B cell (primary cell): ENCODE results near the gene SMIM20. TPM values are rescaled to one million over a fixed set of nuclear protein-coding genes. Genes with fewer than 3 reads are reported as not detected.

Source experiments
- ATAC-seq: fragments of 200-7000 bp; cut with Tn5 transposase; one replicate; pipeline ENCODE4 v1.10.0; 2021; ENCODE audit warnings: low read depth, mild to moderate bottlenecking, moderate number of reproducible peaks, moderate library complexity
- CTCF ChIA-PET: fragments of 350-600 bp; sonication (Branson Sonifier 250); formaldehyde crosslinking; loops from one replicate; lab custom pipeline; 2021; ENCODE audit warnings: antibody characterized with exemption, inconsistent platforms; lab: Charles Lee
- POLR2A ChIA-PET: fragments of 350-600 bp; sonication (Branson Sonifier 250); formaldehyde crosslinking; loops from one replicate; lab custom pipeline; 2021; ENCODE audit warnings: antibody characterized with exemption; lab: Charles Lee
- DNase-seq: peaks from one replicate; pipeline ENCODE4 v3.0.0; 2013
- H2AFZ ChIP-seq: 2 replicates; pipeline ENCODE4 v1.6.1; 2012; ENCODE audit warnings: mild to moderate bottlenecking, low read depth, low read length; ENCODE audit not compliant: insufficient read depth, poor library complexity, severe bottlenecking
- H3K27ac ChIP-seq, 2 donors: 1 replicate in 1 of 2; 2 replicates in 1 of 2; pipeline ENCODE4 v1.5.1; 2012 to 2013; ENCODE audit warnings: low read length in 2 of 2, mild to moderate bottlenecking in 2 of 2, moderate library complexity in 1 of 2
- H3K27me3 ChIP-seq, 4 experiments: fragments of 200-600 bp in 1 of 4; sonication (generic) in 1 of 4; replicated peaks in 1 of 4; 1 replicate in 2 of 4; 2 replicates in 2 of 4; pipeline versions ENCODE4 v1.6.1 to v1.7.0; 2013 to 2016; ENCODE audit warnings: low read length in 3 of 4, mild to moderate bottlenecking in 2 of 4, mixed read lengths in 1 of 4, moderate library complexity in 1 of 4; ENCODE audit not compliant: insufficient read depth in 4 of 4, control insufficient read depth in 3 of 4; ENCODE audit errors: control extremely low read depth in 1 of 4
- H3K36me3 ChIP-seq, 2 experiments: replicated peaks in 1 of 2; 1 replicate in 1 of 2; 2 replicates in 1 of 2; pipeline versions ENCODE4 v1.6.1 to v1.7.1; 2013; ENCODE audit warnings: low read length in 1 of 2; ENCODE audit not compliant: insufficient read depth in 2 of 2, control insufficient read depth in 1 of 2; ENCODE audit errors: control extremely low read depth in 1 of 2, extremely low read depth in 1 of 2
- H3K4me1 ChIP-seq, 2 donors: fragments of 200-600 bp in 1 of 2; sonication (generic) in 1 of 2; 1 replicate in 1 of 2; 2 replicates in 1 of 2; pipeline versions ENCODE4 v1.5.1 to v1.6.1; 2013 to 2017; ENCODE audit warnings: low read length in 2 of 2; ENCODE audit not compliant: control insufficient read depth in 2 of 2, insufficient read depth in 2 of 2
- H3K4me2 ChIP-seq: replicated peaks from 2 replicates; pipeline ENCODE3; 2012; ENCODE audit warnings: mild to moderate bottlenecking, low read depth, low read length; ENCODE audit not compliant: poor library complexity, severe bottlenecking
- H3K4me3 ChIP-seq, 5 experiments: fragments of 200-600 bp in 1 of 5; sonication (generic) in 1 of 5; 1 replicate in 3 of 5; 2 replicates in 2 of 5; pipeline versions ENCODE4 v1.5.1 to v1.7.0; 2011 to 2016; ENCODE audit warnings: low read length in 4 of 5, mild to moderate bottlenecking in 4 of 5, low read depth in 2 of 5, control low read depth in 1 of 5, moderate library complexity in 1 of 5; ENCODE audit not compliant: insufficient read depth in 1 of 5; ENCODE audit errors: control extremely low read depth in 1 of 5, extremely low read depth in 1 of 5
- H3K79me2 ChIP-seq: fragments of 200-600 bp; sonication (generic); one replicate; pipeline ENCODE4 v1.6.0; 2016; ENCODE audit warnings: low read length; ENCODE audit not compliant: control insufficient read depth, insufficient read depth
- H3K9ac ChIP-seq: fragments of 200-600 bp; sonication (generic); 2 replicates; pipeline ENCODE4 v1.6.1; 2017; ENCODE audit warnings: mild to moderate bottlenecking, low read length, moderate library complexity
- H3K9me3 ChIP-seq, 3 donors: one replicate each; pipeline versions ENCODE4 v1.6.1 to v1.7.1; 2013; ENCODE audit warnings: low read length in 2 of 3; ENCODE audit not compliant: control insufficient read depth in 2 of 3, insufficient read depth in 1 of 3; ENCODE audit errors: control extremely low read depth in 1 of 3
- H4K20me1 ChIP-seq: 2 replicates; pipeline ENCODE4 v1.6.0; 2012; ENCODE audit warnings: mild to moderate bottlenecking, low read length; ENCODE audit not compliant: insufficient read depth, control insufficient read depth, poor library complexity, severe bottlenecking
- H3K27ac Mint-ChIP-seq: one replicate; pipeline ENCODE4 v1.8.0; 2021; ENCODE audit warnings: mixed read lengths
- H3K27me3 Mint-ChIP-seq: one replicate; pipeline ENCODE4 v1.8.0; 2021; ENCODE audit warnings: mixed read lengths
- H3K4me1 Mint-ChIP-seq: one replicate; pipeline ENCODE4 v1.8.0; 2021; ENCODE audit warnings: mixed read lengths
- H3K4me3 Mint-ChIP-seq: one replicate; pipeline ENCODE4 v1.8.0; 2021; ENCODE audit warnings: mixed read lengths
- H3K9me3 Mint-ChIP-seq: one replicate; pipeline ENCODE4 v1.8.0; 2022; ENCODE audit warnings: mixed read lengths; ENCODE audit not compliant: insufficient read depth
- CTCF ChIP-seq: fragments of 200-600 bp; IDR thresholded peaks from one replicate; pipeline ENCODE4 v1.8.0; 2022; ENCODE audit warnings: antibody characterized with exemption, mild to moderate bottlenecking
- EZH2 ChIP-seq: IDR thresholded peaks from 2 replicates; pipeline ENCODE4 v1.6.1; 2012; ENCODE audit warnings: borderline replicate concordance, low read depth, mild to moderate bottlenecking, moderate library complexity, low read length; ENCODE audit not compliant: insufficient read depth, poor library complexity, severe bottlenecking
- WGBS: methylation state at CpG from one replicate; pipeline ENCODE4 v1.1.5; 2013; ENCODE audit warnings: missing lambda C conversion rate; ENCODE audit not compliant: insufficient coverage; 5-methylcytosine and 5-hydroxymethylcytosine counted together
- intact Hi-C: fragments of 100-400 bp; cut with micrococcal nuclease; formaldehyde crosslinking; loops from one replicate; pipeline ENCODE4 v1.10.0; 2022
- polyA plus RNA-seq: library from polyadenylated mRNA; depleted of rRNA; stranded (reverse); fragments of >200 nt; gene quantifications from 2 replicates; pipeline ENCODE4 v1.2.3, GENCODE V29; 2012
- total RNA-seq, 2 donors: library from RNA; stranded (reverse); fragments of 120-200 nt in 1 of 2; gene quantifications; 1 replicate in 1 of 2; 2 replicates in 1 of 2; pipeline versions ENCODE4 v1.2.3 to v1.2.4, GENCODE V29; 2013 to 2022

SMIM20 gene
- total and polyA plus RNA-seq, 2 donors (not counting 1 experiment from before 2014, with no cell fraction given) = 12.6 to 20.2 TPM

GRCh38 chr4:25949173-25949748 lies 35.2 kb downstream of the SMIM20 start:
- intact Hi-C loops = no loop called here
- Mint-ChIP-seq H3K27me3 (peaks cover 39% of the 10 kb centered on the region), H3K4me3 (no peak overlapping the region), H3K4me1 (no peaks in the 10 kb centered on the region), H3K9me3 (no peaks in the 10 kb centered on the region), H3K27ac (no peak overlapping the region)
- H3K36me3 ChIP-seq = no peaks in the 10 kb centered on the region
- peaks cover 0 to 3% (median 0%) of the 10 kb centered on the region in 3 donors for H3K9me3 ChIP-seq
- no peaks in the 10 kb centered on the region for H3K79me2 ChIP-seq
- 83% methylated on average over 1 of the region's 6 CpGs for WGBS
- H3K4me3 ChIP-seq = no peak overlapping the region
- no peak for TF ChIP-seq CTCF
- TF ChIP-seq EZH2 = no peak
- H2AFZ ChIP-seq = no peak overlapping the region
- no peak overlapping the region for H3K9ac ChIP-seq
- DNase-seq (no peak), ATAC-seq (no peak)
- ChIA-PET CTCF (no interaction called here), POLR2A (no interaction called here)
- no peaks in the 10 kb centered on the region for H4K20me1 ChIP-seq
- H3K4me1 ChIP-seq = no peaks in the 10 kb centered on the region
- H3K4me2 ChIP-seq = no peak overlapping the region
- no peaks in the 10 kb centered on the region for H3K27me3 ChIP-seq
- no peak overlapping the region for H3K27ac ChIP-seq

GRCh38 chr4:25949994-25950393 lies 36.0 kb downstream of the SMIM20 start:
- H3K27me3 Mint-ChIP-seq = peaks cover 45% of the 10 kb centered on the region

More at GRCh38 chr4:25949994-25950393, 36.0 kb downstream of the SMIM20 start:
- WGBS = 94% methylated on average over 5 of the region's 8 CpGs
- Histone ChIP-seq H3K27me3 (no peaks in the 10 kb centered on the region), H3K27ac (no peak overlapping the region), H3K4me3 (no peak overlapping the region), H3K4me2 (no peak overlapping the region), H3K9me3 (peaks cover 0 to 3% (median 0%) of the 10 kb centered on the region in 3 donors), H3K4me1 (no peaks in the 10 kb centered on the region), H3K9ac (no peak overlapping the region), H3K79me2 (no peaks in the 10 kb centered on the region), H4K20me1 (no peaks in the 10 kb centered on the region), H2AFZ (no peak overlapping the region), H3K36me3 (no peaks in the 10 kb centered on the region)
- intact Hi-C loops = no loop called here
- no peaks in the 10 kb centered on the region for H3K4me1 Mint-ChIP-seq
- no peak for TF ChIP-seq CTCF
- TF ChIP-seq EZH2 = no peak
- H3K9me3 Mint-ChIP-seq = no peaks in the 10 kb centered on the region
- no peak for DNase-seq
- no peak overlapping the region for H3K27ac Mint-ChIP-seq
- ATAC-seq = no peak
- H3K4me3 Mint-ChIP-seq = no peak overlapping the region
- POLR2A ChIA-PET = no interaction called here
- CTCF ChIA-PET = no interaction called here
